OCI-LY1 (cell line): ENCODE results near the gene MPC2.

Experiments used
- CTCF ChIP-seq: fragments of 200-600 bp; sonication (generic), shearing (Covaris generic); IDR thresholded peaks from 2 replicates; pipeline ENCODE4 v1.5.1; 2017; ENCODE audit warnings: mild to moderate bottlenecking, antibody characterized with exemption, low read length, moderate library complexity, mixed read lengths
- EZH2 ChIP-seq: fragments of 200-600 bp; sonication (generic), shearing (Covaris generic); IDR thresholded peaks from 2 replicates; pipeline ENCODE4 v1.8.0; 2017; ENCODE audit warnings: borderline replicate concordance, mixed run types, mild to moderate bottlenecking, antibody characterized with exemption, low read length, moderate library complexity, mixed read lengths

- no peak for TF ChIP-seq CTCF
- TF ChIP-seq EZH2 = no peak
These were observed 788 bp upstream of the MPC2 start for GRCh38 chr1:167937709-167938010.
